Prostate gland (tissue), 2 donors: ENCODE measurements around the gene CSF1R. TPM values are rescaled to one million over a fixed set of nuclear protein-coding genes. Genes with fewer than 3 reads are reported as not detected.
"Not testable (repeated sequence)": the region's sequence is repeated elsewhere in the genome, so short reads cannot be mapped to it uniquely, and the experiment has no call there.

Source experiments
- DNase-seq: peaks from one replicate; pipeline ENCODE4 v3.0.0-alpha.2; 2019; ENCODE audit warnings: low spot score
- H3K27ac ChIP-seq, 2 donors: fragments of 200-600 bp; sonication (generic); 2 replicates each; pipeline ENCODE4 v1.5.1; 2017 to 2019
- H3K27me3 ChIP-seq: fragments of 200-600 bp; sonication (generic); replicated peaks from 2 replicates; pipeline ENCODE4 v1.5.1; 2019; ENCODE audit not compliant: insufficient read depth
- H3K36me3 ChIP-seq, 2 donors: fragments of 200-600 bp; sonication (generic); 1 replicate in 1 of 2; 2 replicates in 1 of 2; pipeline versions ENCODE4 v1.5.1 to v1.8.1; 2017 to 2019
- H3K4me1 ChIP-seq: fragments of 200-600 bp; sonication (generic); replicated peaks from 2 replicates; pipeline ENCODE4 v1.5.1; 2019
- H3K4me3 ChIP-seq, 2 donors: fragments of 200-600 bp; sonication (generic); 2 replicates each; pipeline ENCODE4 v1.5.1; 2017 to 2019
- H3K9me3 ChIP-seq: fragments of 200-600 bp; sonication (generic); 2 replicates; pipeline ENCODE4 v1.5.1; 2017
- POLR2A ChIP-seq: fragments of 450-650 bp; IDR thresholded peaks from one replicate; pipeline ENCODE4 v1.6.1; 2016; ENCODE audit warnings: antibody characterized with exemption, mild to moderate bottlenecking
- POLR2AphosphoS5 ChIP-seq: sonication (generic); formaldehyde crosslinking; IDR thresholded peaks from one replicate; pipeline ENCODE4 v1.6.1; 2017; ENCODE audit warnings: antibody characterized with exemption
- WGBS: methylation state at CpG from one replicate; pipeline ENCODE4 v1.1.5; 2018; 5-methylcytosine and 5-hydroxymethylcytosine counted together
- intact Hi-C: fragments of 100-400 bp; cut with DNase I; formaldehyde crosslinking; loops from one replicate; pipeline ENCODE4 v1.14.2; 2022
- total RNA-seq, 2 donors: library from RNA; depleted of rRNA; stranded (reverse); fragments of >200 nt; gene quantifications; one replicate each; pipeline ENCODE4 v1.1.0, GENCODE V29; 2016
- TF ChIP-seq, protein P1 (sequence below), 4 experiments: fragments of 200-600 bp in 2 of 4; fragments of 450-650 bp in 2 of 4; sonication (generic) in 2 of 4; IDR thresholded peaks; 1 replicate in 3 of 4; 2 replicates in 1 of 4; pipeline ENCODE4 v1.5.1; 2016 to 2019; ENCODE audit warnings: antibody characterized with exemption in 4 of 4, mild to moderate bottlenecking in 2 of 4, moderate library complexity in 2 of 4

The CSF1R gene
- total RNA-seq, 2 donors from 2014 or later, result 11.0 to 36.4 TPM

DNA sequence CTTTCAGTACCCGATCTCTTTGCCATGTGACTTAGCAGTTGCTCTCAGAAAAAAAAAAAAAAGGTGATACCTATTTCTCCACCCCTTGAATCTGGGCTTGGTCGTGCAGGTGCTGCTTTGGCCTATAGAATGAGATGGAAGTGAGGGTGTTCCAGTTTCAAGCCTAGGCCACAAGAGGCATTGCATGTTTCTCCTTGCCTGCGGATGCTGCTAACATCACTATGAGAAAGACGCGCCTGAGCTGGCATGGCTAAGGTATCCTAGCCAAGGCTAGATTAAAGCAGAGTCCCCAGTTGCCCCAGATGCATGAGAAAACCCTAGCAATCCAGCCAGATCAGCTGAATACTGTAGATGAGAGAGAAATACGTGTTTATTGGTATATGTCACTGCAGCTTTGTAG, 14.7 kb upstream of the CSF1R start:
- H3K9me3 ChIP-seq, result no peaks in the 10 kb centered on the region
- H3K27me3 ChIP-seq, result no peaks in the 10 kb centered on the region
- H3K27ac ChIP-seq, result no peak overlapping the region
- intact Hi-C loops, result no loop called here
- DNase-seq, result no peak
- TF ChIP-seq POLR2A (no peak), POLR2AphosphoS5 (no peak)
- TF ChIP-seq, protein P1, sequence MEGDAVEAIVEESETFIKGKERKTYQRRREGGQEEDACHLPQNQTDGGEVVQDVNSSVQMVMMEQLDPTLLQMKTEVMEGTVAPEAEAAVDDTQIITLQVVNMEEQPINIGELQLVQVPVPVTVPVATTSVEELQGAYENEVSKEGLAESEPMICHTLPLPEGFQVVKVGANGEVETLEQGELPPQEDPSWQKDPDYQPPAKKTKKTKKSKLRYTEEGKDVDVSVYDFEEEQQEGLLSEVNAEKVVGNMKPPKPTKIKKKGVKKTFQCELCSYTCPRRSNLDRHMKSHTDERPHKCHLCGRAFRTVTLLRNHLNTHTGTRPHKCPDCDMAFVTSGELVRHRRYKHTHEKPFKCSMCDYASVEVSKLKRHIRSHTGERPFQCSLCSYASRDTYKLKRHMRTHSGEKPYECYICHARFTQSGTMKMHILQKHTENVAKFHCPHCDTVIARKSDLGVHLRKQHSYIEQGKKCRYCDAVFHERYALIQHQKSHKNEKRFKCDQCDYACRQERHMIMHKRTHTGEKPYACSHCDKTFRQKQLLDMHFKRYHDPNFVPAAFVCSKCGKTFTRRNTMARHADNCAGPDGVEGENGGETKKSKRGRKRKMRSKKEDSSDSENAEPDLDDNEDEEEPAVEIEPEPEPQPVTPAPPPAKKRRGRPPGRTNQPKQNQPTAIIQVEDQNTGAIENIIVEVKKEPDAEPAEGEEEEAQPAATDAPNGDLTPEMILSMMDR (IDR thresholded peaks at IDR 0.05), result no peak
- H3K4me1 ChIP-seq, result no peaks in the 10 kb centered on the region
- 68% methylated on average over 6 of the region's 6 CpGs for WGBS
- no peaks in the 10 kb centered on the region for H3K36me3 ChIP-seq
- no peak overlapping the region for H3K4me3 ChIP-seq

DNA sequence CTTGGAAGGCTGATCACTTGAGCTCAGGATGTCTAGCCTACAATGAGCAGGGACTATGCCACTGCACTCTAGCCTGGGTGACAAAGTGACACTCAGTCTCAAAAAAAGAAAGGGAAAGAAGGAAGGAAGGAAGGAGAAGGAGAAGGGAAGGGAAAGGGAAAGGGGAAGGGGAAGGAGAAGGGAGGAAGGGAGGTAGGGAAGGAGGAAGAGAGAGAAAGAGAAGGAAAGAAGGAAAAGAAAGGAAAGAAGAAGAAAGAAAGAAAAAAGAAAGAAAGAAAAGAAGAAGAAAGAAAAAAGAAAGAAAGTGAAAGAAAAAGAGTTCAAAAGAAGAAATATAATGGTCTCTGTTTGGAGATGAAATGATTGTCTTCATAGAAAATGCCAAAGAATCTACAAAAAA, 10.8 kb upstream of the CSF1R start:
- Histone ChIP-seq H3K9me3 (no peaks in the 10 kb centered on the region), H3K4me1 (no peaks in the 10 kb centered on the region), H3K36me3 (no peaks in the 10 kb centered on the region), H3K27ac (no peak overlapping the region), H3K27me3 (no peaks in the 10 kb centered on the region), H3K4me3 (no peak overlapping the region)
- no peak for DNase-seq
- intact Hi-C loops, result no loop called here
- no peak for TF ChIP-seq POLR2AphosphoS5
- TF ChIP-seq, protein P1 (IDR thresholded peaks at IDR 0.05), result no peak
- no peak for TF ChIP-seq POLR2A

DNA sequence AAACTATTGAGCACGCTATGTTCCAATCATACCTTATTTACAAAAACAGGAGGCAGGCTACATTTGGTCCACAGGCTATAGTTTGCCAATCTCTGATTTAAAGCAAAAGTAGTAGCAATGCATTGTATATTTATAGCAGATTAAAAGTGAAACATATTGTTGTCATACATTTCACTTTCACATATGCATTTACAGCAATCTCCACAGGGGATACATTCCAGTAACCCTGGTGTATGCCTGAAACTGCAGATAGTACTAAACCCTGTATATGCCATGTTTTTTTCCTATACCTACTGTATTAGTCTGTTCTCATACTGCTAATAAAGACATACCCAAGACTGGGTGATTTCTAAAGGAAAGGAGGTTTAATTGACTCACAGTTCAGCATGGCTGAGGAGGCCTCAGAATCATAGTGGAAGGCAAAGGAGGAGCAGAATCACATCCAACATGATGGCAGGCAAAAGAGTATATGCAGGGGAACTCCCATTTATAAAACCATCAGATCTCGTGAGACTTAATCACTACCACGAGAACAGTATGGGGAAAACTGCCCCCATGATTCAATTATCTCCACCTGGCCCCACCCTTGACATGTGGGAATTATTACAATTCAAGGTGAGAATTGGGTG, 5.9 kb upstream of the CSF1R start:
- intact Hi-C loops, result no loop called here
- WGBS, result 70% methylated on average over 3 of the region's 3 CpGs
- no peak for DNase-seq

DNA sequence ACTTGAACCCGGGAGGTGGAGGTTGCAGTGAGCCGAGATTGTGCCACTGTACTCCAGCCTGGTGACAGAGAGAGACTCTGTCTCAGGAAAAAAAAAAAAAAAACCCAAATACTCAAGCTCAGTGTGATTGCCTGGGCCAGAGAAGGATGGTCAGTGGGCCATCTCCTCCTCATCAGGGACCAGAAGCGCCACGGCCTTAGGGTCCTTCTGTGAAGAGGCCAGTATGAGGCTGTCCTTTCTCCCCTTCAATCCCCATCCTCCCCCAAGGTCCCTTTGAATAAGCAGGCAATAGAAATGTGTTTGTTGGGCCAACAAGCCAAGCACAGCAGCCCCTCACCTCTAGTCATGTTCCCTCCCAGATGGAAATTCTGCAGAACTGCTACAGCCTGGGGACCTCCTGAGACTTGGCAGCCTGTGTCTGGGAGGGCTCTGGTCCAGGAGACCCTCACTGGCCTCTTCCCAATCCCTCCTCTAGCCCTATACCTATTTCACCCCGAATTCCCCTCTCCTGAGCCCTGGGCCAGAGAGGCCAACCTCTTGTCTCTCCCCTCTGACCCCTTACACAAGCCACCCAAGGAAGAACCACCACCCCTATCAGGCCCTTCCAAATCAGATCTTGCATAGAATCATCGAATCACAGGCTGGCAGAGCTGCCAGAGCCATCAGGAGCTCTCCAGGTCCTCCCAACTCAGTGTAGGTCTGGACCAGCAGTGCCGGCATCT, 1.0 kb downstream of the CSF1R start:
- intact Hi-C loops, result no loop called here
- Histone ChIP-seq H3K9me3 (no peaks in the 10 kb centered on the region), H3K27ac (no peak overlapping the region), H3K4me3 (no peak overlapping the region), H3K27me3 (no peaks in the 10 kb centered on the region), H3K4me1 (no peaks in the 10 kb centered on the region), H3K36me3 (no peaks in the 10 kb centered on the region)
- WGBS, result 90% methylated on average over 7 of the region's 7 CpGs
- TF ChIP-seq POLR2AphosphoS5 (no peak), POLR2A (no peak)
- TF ChIP-seq, protein P1 (IDR thresholded peaks at IDR 0.05), result no peak
- DNase-seq, result no peak

More for the DNA sequence above, 5.9 kb upstream of the CSF1R start:
- no peak overlapping the region for H3K4me3 ChIP-seq
- H3K27ac ChIP-seq, result no peak overlapping the region
- no peaks in the 10 kb centered on the region for H3K27me3 ChIP-seq
- H3K4me1 ChIP-seq, result no peaks in the 10 kb centered on the region
- TF ChIP-seq, protein P1 (IDR thresholded peaks at IDR 0.05), result no peak
- TF ChIP-seq POLR2AphosphoS5 (no peak), POLR2A (no peak)
- H3K36me3 ChIP-seq, result no peaks in the 10 kb centered on the region
- H3K9me3 ChIP-seq, result no peaks in the 10 kb centered on the region

DNA sequence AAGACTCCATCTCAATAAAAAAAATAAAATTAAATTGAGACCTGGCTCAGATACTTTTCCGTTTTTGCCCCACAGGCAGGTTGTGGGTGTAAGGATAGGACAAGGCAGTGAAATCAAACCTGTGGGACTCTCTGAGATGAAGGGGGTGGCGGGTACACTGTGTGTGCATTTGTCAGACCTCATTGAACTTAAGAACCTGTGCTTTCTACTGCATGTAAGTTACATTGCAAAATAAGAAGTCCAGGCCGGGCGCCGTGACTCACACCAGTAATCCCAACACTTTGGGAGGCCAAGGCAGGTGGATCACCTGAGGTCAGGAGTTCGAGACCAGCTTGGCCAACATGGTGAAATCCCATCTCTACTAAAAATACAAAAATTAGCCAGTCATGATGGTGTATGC, 1.6 kb downstream of the CSF1R start:
- intact Hi-C loops, H3K4me3 ChIP-seq, DNase-seq, H3K4me1 ChIP-seq, H3K9me3 ChIP-seq, H3K27ac ChIP-seq, H3K27me3 ChIP-seq, H3K36me3 ChIP-seq: not testable (repeated sequence)
- 97% methylated on average over 6 of the region's 6 CpGs for WGBS
